Measurements from ENCODE around the gene UST.
"Not testable (repeated sequence)": the region's sequence is repeated elsewhere in the genome, so short reads cannot be mapped to it uniquely, and the experiment has no call there.

The UST gene

GRCh38 chr6:148765898-148766808 lies 19.3 kb downstream of the UST start:
- DNase-seq (ENCODE audit: low spot score) = no peak

GRCh38 chr6:148768646-148769270 lies 21.9 kb downstream of the UST start:
- no peak for DNase-seq (ENCODE audit: low spot score)

DNA sequence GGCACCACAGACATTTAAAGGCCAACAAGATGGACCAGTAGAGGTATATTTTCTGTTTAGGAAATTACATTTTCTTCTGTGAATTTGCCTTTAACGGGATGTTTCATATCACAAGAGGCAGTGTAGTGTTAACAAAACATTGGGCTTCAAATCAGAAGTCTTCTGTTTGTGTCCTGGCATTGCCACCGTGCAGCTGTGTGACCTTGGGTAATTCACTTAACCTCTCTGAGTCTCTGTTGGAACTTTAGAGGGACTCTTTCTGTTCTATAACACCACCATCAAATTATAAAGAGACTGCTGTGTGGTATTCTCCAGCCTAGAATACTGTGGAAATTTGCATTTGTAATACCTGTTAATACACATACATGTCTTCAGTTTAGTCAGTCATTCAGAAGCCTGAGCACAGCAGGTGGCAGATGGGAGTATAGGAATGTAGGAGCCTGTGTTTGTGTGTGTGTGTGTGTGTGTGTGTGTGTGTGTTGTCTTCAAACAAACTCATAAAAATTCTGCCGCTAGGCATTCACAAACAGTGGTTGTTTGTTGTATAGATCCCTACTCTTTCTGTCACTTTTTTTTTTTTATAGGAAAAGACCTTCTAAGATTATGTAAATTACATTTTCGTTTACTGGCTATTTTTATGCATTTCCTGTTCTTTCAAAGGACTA lies 22.6 kb downstream of the UST start:
- DNase-seq (ENCODE audit: low spot score) = no peak

DNA sequence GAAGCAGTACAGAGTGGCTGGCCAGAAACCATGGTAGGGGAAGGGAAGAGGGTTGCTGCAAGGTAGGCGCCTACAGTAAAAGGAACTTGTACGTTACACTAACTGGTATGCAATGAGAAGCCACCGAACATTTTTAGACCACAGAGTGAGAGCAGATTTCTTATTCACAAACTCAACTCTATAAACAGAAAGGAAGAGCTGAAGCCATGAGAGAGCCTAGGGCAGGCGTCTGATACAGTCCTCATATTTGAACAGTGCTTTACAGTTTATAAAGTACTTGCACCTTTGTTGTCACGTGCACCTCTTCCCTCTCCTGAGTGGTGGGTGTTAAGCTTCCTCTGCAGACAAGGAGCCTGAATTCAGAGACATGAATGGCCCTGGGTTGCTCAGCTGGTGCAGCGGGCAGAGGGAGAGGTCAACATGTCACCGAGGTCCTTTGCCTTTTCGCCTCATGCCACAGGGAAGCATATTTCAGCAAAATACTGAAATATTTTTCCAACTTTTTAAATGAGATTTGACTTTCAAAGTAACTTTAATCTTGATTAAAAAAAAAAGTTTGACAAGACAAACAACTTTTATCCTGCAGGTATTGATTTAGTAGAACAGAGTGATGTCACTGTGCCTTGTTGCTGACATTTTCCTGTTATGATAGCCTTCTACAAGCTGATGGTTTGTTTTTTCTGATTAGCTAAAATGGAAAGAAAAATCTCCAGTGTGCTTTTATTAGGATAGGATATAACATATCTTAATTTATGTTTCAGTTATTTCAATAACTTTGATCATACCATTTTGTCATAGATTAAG lies 23.8 kb downstream of the UST start:
- no peak for DNase-seq (ENCODE audit: low spot score)

DNA sequence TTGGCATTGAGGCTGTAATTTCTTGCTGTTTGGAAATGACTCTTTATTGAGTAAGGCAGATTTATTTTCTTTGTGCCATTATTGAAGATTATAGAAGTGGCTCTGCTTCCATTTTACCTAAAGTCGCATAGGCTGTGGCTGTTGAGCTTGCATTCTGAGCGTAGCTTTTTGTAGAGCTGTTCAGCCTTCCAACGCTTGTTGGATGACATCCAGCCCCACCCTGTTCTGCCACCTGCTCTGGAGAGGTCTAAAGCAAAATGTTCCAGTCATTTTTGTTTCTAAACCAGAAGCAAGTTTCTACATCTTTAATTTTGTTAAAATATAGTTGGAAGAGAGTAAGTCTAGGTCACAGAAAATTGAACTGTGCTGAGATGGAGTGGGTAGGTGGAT lies 24.4 kb downstream of the UST start:
- no peak for DNase-seq (ENCODE audit: low spot score)

- no peak for DNase-seq (ENCODE audit: low spot score)
Observed at GRCh38 chr6:148771896-148772554, 25.2 kb downstream of the UST start.

DNA sequence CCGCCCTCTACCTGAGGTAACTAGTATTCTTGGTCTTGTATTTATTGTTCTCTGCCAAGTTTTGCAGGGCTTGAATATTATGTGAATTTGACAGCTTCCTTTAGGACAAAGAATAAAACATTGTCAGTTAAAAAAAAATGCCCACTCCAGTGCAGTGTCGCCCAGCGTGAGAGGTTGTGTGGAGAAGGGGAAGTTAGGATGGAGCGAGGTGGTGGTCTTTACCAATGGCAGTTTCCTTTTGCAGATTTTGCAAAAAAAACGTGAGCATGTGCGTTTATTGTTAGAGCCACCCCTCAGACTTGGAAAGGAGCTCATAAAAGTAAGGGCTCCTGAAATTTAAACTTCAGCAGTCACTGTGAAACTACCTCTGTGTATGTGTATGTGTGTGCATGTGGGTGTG lies 28.3 kb downstream of the UST start:
- DNase-seq (ENCODE audit: low spot score) = no peak

- no peak for DNase-seq (ENCODE audit: low spot score)
Observed at GRCh38 chr6:148776321-148777308, 29.8 kb downstream of the UST start.

GRCh38 chr6:148779142-148779562 lies 32.3 kb downstream of the UST start:
- no peak for DNase-seq (ENCODE audit: low spot score)

DNA sequence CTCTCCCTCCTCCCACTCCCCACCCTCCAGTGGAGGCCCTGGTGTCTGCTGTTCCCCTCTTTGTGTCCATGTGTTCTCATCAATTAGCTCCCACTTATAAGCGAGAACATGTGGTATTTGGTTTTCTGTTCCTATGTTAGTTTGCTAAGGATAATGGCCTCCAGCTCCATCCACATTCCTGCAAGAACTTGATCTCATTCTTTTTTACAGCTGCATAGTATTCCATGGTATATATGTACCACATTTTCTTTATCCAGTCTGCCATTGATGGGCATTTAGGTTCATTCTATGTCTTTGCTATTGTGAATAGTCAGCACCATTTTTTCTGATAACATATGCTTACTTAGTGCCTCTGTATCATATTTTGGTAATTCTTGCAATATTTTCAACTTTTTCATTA lies 33.6 kb downstream of the UST start:
- DNase-seq (ENCODE audit: low spot score) = not testable (repeated sequence)

DNA sequence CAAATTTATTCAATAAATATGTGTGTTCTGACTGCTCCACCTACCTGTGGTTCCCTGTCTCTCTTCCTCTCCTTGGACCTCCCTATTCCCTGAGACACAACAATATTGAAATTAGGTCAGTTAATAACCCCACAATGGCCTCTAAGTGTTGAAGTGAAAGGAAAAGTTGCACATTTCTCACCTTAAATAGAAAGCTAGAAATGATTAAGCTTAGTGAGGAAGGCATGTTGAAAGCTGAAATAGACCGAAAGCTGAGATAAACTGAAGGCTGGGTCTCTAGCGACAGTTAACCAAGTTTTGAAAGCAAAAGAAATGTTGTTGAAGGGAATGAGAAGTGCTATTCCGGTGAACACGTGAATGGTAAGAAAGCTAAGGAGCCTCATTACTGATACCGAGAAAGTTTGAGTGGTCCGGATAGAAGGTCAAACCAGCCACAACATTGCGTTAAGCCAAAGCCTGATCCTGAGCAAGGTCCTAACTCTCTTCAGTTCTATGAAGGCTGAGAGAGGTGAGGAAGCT lies 34.1 kb downstream of the UST start:
- no peak for DNase-seq (ENCODE audit: low spot score)

GRCh38 chr6:148789948-148790347 lies 43.1 kb downstream of the UST start:
- DNase-seq (ENCODE audit: low spot score) = no peak

DNA sequence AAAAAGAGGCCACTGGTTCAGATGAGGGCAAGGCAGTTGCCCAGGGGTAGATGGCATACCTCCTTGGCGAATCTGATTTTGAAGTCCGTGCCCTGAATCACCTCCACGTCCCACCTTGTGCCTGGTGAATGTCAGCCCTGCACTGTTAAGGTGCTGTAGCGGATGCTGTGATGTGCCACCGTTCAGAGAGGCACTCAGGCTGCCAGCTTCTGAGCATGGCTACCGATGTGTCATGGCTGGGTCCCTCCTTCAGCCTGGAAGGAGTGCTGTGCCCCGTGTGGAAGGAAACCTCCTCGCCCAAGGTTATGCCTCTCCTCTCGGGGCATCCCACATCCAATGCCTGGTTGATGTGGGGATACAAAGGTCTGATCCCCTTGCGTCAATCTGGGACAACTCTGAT lies 43.6 kb downstream of the UST start:
- DNase-seq (ENCODE audit: low spot score) = no peak

DNA sequence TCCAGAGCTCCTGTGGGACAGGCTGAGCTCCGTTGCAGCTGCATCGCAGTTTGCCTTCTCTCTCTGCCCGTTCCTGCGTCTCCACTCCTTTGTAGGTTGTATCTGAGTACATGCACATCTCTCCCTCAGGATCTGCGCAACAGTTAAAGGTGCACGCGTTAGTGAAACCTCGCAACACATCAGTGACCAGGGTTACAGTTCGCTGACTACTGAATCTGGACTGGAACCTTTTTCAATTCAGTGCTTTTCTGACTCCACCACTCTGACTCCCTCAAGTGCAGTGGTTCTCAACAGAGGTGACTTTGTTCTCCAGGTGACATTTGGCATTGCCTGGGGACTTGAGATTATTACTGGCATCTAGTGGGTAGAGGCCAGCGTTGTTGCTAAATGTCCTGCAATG lies 44.0 kb downstream of the UST start:
- no peak for DNase-seq (ENCODE audit: low spot score)

DNA sequence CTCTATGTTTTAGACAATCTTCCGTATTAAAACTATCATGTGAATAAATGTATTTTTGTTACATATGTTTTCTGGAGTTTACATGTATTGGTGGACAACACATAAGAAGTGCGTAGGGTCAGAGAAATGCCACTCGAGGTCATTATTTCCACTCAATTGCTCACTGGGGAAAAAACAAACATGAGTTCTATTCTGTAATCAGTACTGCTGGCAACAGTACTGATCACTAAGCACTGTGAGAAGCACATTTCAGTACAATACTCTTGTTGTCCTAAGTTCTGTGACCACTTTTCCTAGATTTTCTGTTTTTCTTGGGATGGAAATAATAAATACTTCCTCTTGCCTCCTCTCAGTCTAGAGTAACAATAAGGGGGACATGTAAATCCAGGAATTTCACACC lies 44.5 kb downstream of the UST start:
- no peak for DNase-seq (ENCODE audit: low spot score)

GRCh38 chr6:148793721-148794120 lies 46.9 kb downstream of the UST start:
- DNase-seq (ENCODE audit: low spot score) = no peak

GRCh38 chr6:148794797-148795196 lies 48.0 kb downstream of the UST start:
- DNase-seq (ENCODE audit: low spot score) = no peak

GRCh38 chr6:148795563-148795962 lies 48.7 kb downstream of the UST start:
- no peak for DNase-seq (ENCODE audit: low spot score)

GRCh38 chr6:148799647-148800046 lies 52.8 kb downstream of the UST start:
- DNase-seq (ENCODE audit: low spot score) = no peak

DNA sequence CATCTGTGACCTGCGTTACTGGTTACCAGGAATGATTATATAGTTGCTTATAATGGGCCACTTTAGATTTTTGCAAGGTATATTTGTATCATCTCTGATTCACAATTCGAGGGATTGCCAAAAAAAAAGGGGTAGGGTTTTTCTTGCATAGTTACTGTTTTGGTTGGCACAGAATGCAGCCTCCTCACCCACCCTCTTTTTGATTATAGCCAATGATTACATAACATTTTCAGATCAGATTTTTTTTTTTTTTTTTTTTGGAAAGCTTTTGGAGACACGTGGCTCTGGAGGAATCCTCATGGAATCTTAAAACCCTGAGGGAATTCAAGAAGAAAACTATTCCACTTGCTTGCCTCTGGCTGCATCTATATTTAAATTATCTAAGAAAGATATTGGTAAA lies 53.7 kb downstream of the UST start:
- DNase-seq (ENCODE audit: low spot score) = no peak
